Testis (tissue), 2 donors: ENCODE results near the gene ZNF488.

ENCODE experiments used
- POLR2A ChIP-seq: fragments of 450-650 bp; IDR thresholded peaks from one replicate; pipeline ENCODE4 v1.6.1; 2017; ENCODE audit warnings: antibody characterized with exemption, mild to moderate bottlenecking, moderate library complexity
- TF ChIP-seq, protein P1 (sequence below), 3 experiments: fragments of 450-650 bp in 2 of 3; fragments of 200-600 bp in 1 of 3; sonication (generic) in 1 of 3; IDR thresholded peaks; one replicate each; pipeline ENCODE4 v1.5.1; 2016 to 2019; ENCODE audit warnings: antibody characterized with exemption in 3 of 3, mild to moderate bottlenecking in 2 of 3, moderate library complexity in 1 of 3

DNA sequence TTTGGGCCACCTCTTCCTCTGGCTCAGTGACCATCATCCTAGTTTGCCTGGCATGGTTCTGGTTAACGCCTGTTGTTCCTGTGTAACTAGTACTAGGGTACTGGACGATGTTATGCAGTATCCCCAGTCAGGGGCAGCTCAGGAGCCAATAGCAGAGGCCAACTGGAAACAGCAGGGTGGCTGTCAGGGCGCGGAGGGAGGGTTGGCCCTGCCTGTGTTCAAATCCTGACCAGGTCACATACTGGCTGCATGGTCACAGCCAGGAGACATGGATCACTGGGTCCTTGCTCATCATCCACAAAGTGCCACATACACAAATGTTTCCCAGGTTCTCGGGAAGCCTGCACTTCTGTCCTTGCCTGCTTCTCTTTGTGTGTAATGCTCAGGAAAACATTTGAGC is 48.2 kb downstream of the ZNF488 start:
- no peak for TF ChIP-seq POLR2A
- TF ChIP-seq, protein P1, sequence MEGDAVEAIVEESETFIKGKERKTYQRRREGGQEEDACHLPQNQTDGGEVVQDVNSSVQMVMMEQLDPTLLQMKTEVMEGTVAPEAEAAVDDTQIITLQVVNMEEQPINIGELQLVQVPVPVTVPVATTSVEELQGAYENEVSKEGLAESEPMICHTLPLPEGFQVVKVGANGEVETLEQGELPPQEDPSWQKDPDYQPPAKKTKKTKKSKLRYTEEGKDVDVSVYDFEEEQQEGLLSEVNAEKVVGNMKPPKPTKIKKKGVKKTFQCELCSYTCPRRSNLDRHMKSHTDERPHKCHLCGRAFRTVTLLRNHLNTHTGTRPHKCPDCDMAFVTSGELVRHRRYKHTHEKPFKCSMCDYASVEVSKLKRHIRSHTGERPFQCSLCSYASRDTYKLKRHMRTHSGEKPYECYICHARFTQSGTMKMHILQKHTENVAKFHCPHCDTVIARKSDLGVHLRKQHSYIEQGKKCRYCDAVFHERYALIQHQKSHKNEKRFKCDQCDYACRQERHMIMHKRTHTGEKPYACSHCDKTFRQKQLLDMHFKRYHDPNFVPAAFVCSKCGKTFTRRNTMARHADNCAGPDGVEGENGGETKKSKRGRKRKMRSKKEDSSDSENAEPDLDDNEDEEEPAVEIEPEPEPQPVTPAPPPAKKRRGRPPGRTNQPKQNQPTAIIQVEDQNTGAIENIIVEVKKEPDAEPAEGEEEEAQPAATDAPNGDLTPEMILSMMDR (IDR thresholded peaks at IDR 0.05) = no peak
